HUES6 (cell line): ENCODE measurements around the gene STOML1.
A peak's percentile ranks its signal among the peaks of the same experiment; 100 is the strongest.

Experiments used
- H3K27ac ChIP-seq: 2 replicates; pipeline ENCODE4 v1.7.0; 2013; ENCODE audit warnings: low read depth, mild to moderate bottlenecking, low read length, inconsistent platforms
- H3K27me3 ChIP-seq: 2 replicates; pipeline ENCODE4 v1.6.1; 2013; ENCODE audit warnings: low read length; ENCODE audit not compliant: control insufficient read depth, insufficient read depth
- H3K36me3 ChIP-seq: 2 replicates; pipeline ENCODE4 v1.6.1; 2013; ENCODE audit warnings: low read length; ENCODE audit not compliant: control insufficient read depth, insufficient read depth
- H3K4me1 ChIP-seq: 2 replicates; pipeline ENCODE4 v1.6.1; 2013; ENCODE audit warnings: low read length; ENCODE audit not compliant: control insufficient read depth, insufficient read depth
- H3K4me3 ChIP-seq: 2 replicates; pipeline ENCODE4 v1.5.1; 2013; ENCODE audit warnings: low read depth, low read length
- H3K9ac ChIP-seq: one replicate; pipeline ENCODE4 v1.6.1; 2013; ENCODE audit warnings: mild to moderate bottlenecking, low read length
- H3K9me3 ChIP-seq: 2 replicates; pipeline ENCODE4 v1.6.1; 2013; ENCODE audit warnings: low read depth, low read length; ENCODE audit not compliant: control insufficient read depth, insufficient read depth

STOML1 gene

DNA sequence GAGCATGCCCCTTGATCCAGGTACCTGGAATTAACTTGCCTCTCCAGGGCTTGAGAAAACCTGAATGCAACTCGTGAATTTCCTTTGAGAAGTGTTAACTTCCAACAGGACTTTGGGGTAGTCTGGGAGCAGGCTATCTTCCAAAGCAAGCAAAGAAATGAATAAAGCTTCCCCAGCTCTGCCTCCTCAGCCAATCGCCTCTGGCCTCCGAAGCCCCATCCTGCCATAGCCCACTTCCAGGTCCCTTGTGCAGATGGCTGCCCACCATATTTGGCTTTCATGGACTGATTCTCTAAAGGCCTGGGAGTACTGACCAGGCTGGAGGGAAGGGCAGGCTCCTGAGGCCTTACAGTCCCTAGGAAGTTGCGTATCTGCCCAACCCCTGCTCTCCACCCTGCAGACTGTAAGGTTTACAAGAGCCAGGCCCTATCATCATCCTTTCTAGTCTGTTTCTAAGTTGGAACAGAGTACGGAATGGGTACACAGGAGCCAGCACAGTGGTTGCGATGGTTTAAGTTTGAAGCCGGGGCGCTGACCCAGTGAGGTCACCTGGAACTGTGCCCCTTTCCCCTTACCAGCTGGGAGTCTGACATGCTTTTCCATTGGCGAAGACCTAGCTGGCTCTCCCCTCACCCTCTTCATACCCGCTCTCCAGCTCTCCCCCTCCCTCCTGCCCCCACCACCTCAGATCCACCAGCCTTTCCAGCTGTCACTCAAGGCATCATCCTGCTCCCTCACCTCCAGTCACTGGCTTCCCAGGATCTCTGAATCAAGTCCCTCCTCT is 1.3 kb upstream of the STOML1 start:
- Histone ChIP-seq H3K4me3 (peak overlapping the region; percentile 92), H3K27ac (no peak overlapping the region), H3K9me3 (no peaks in the 10 kb centered on the region), H3K27me3 (no peaks in the 10 kb centered on the region), H3K4me1 (peaks cover 19% of the 10 kb centered on the region), H3K36me3 (peaks cover 8% of the 10 kb centered on the region), H3K9ac (no peak overlapping the region)

DNA sequence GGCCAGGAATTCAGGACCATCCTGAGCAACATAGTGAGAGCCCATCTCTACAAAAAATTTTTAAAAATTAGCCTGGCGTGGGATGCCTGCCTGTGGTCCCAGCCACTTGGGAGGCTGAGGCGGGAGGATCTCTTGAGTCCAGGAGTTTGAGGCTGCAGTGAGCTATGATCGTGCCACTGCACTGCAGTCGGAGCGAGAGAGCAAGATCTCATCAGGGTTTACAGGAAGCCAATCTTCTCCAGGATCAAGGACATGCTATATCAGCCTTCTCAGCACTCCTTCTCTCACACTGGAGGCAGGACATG is 451 bp upstream of the STOML1 start:
- H3K4me3 ChIP-seq: peak overlapping the region; percentile 23; the same call in 1 of the 2 replicates
- H3K36me3 ChIP-seq: no peaks in the 10 kb centered on the region
- H3K9ac ChIP-seq: no peak overlapping the region
- H3K9me3 ChIP-seq: no peaks in the 10 kb centered on the region
- H3K27ac ChIP-seq: no peak overlapping the region
- peaks cover 19% of the 10 kb centered on the region for H3K4me1 ChIP-seq
- H3K27me3 ChIP-seq: no peaks in the 10 kb centered on the region

DNA sequence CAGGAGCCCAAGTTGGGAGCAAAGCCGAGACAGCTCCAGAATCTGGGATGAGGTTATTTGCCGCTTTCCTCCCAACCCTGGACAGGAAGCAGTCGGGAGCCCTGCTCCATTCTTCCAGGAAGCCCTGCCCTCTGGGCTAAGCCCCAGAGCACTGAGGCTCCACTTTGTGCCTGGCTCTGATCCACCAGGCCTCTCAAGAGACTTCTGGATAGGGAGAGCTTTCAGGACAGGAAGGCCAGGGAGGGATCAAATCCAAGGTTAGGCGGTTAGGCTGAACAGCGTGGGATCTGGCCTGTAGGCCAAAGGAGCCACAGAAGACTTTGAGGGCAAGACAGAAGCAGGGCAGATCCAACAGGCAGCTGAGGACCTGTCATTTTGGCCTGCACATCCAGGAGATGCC is 835 bp downstream of the STOML1 start:
- H3K9me3 ChIP-seq: no peaks in the 10 kb centered on the region
- H3K27ac ChIP-seq: no peak overlapping the region
- H3K4me3 ChIP-seq: peak overlapping the region; percentile 66
- no peaks in the 10 kb centered on the region for H3K27me3 ChIP-seq
- H3K36me3 ChIP-seq: no peaks in the 10 kb centered on the region
- H3K4me1 ChIP-seq: peaks cover 17% of the 10 kb centered on the region
- H3K9ac ChIP-seq: peak overlapping the region; percentile 25

DNA sequence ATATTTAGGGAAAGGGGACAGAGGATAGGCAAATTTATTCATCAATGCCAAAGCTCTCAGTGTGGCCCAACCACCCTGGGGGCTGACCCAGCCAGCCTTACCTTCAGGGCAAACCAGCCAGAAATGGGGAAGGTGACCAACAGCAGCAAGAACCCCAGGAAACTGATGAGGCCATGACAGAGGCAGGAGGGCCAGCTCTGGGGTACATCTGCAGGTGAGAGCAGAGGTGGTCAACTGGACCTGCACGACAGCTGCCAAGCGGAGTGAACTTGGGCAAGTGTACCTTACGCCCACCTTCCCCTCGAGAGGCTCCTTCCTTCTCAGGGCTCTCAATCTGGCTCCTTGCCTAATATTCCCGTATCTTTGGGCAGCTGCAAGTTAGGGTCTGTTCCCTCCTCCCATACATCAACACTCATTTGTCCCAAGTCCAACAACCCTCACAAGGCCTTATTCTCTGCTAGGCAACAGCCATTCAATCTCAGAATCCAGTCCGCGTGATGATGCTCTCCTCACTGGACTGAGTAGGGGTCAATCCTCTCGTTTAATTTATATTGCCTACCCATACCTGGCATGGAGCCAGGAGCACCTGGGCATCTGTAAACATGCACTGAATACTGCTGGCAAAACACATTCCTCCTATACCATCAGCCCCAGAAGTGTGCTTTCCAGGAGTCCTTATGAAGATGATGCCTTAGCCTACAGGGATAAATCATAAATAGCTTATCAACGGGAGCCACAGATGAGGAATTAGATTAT is 1.7 kb downstream of the STOML1 start:
- Histone ChIP-seq H3K4me1 (peaks cover 15% of the 10 kb centered on the region), H3K9ac (no peak overlapping the region), H3K4me3 (no peak overlapping the region), H3K27ac (no peak overlapping the region), H3K9me3 (no peaks in the 10 kb centered on the region), H3K36me3 (no peaks in the 10 kb centered on the region), H3K27me3 (no peaks in the 10 kb centered on the region)

DNA sequence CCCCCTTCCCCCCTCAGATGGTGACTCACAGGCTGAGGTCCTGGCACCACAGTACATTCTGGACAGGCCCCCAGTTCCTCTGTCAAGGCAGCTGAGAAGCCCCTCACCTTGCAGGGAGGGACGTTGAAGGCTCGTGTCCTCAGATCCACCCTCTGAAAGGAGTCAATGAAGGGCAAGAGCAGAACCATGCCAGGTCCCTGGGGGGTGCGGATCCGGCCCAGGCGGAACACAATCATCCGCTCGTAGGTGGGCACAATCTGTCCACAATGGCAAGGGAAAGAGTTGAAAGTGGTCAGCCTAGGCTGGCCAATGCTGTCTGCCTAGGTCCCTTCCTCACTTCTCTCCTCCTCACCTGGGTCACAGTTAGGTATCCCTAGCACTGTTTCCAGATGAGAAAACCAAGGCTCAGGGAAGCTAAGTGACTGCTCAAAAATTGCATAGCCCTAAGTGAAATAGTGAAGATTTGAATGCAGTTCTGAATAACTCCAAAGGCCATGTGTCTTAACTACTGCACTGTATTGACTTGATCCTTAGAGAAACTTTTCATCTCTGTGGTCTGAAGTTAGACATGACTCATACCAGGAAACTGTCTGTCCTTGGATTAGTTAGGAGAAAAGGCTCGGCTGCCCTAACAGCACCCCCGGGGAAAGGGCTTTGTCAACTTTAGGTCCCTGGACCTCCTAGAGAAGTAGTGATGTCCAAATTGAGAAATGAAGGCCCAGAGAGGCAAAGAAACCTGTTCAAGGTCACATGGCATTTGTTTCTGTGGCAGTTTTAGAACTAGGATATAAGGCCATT is 2.9 kb downstream of the STOML1 start:
- Histone ChIP-seq H3K27me3 (no peaks in the 10 kb centered on the region), H3K9me3 (no peaks in the 10 kb centered on the region), H3K9ac (no peak overlapping the region), H3K27ac (no peak overlapping the region), H3K4me3 (no peak overlapping the region), H3K36me3 (no peaks in the 10 kb centered on the region), H3K4me1 (peaks cover 13% of the 10 kb centered on the region)

DNA sequence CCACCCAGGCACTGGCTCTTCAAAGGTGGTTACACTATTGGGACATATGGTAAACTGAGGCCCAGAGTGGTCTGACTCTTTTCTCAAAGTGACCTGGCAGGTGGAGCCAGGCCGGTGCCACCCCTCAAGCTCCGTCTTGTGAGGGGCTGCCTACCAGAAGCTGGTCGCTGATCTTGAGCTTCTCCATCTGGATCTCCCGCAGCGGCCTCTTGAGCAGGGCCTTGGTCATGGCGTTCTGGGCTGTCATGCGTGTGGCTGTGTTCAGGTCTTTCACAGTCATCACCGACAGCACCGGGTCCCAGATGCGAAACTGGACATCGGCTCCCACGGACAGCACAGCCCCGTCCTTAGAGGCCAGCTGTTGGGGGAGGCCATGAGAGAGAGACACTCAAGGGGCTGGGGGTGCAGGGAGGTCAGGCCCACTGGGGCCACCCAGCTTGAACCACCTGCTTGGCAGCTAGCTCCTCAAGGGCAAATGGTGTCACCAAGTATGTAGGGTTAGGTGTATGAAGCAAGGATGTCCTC is 3.6 kb downstream of the STOML1 start:
- Histone ChIP-seq H3K9me3 (no peaks in the 10 kb centered on the region), H3K9ac (no peak overlapping the region), H3K4me1 (peaks cover 8% of the 10 kb centered on the region), H3K4me3 (no peak overlapping the region), H3K36me3 (no peaks in the 10 kb centered on the region), H3K27ac (no peak overlapping the region), H3K27me3 (no peaks in the 10 kb centered on the region)

DNA sequence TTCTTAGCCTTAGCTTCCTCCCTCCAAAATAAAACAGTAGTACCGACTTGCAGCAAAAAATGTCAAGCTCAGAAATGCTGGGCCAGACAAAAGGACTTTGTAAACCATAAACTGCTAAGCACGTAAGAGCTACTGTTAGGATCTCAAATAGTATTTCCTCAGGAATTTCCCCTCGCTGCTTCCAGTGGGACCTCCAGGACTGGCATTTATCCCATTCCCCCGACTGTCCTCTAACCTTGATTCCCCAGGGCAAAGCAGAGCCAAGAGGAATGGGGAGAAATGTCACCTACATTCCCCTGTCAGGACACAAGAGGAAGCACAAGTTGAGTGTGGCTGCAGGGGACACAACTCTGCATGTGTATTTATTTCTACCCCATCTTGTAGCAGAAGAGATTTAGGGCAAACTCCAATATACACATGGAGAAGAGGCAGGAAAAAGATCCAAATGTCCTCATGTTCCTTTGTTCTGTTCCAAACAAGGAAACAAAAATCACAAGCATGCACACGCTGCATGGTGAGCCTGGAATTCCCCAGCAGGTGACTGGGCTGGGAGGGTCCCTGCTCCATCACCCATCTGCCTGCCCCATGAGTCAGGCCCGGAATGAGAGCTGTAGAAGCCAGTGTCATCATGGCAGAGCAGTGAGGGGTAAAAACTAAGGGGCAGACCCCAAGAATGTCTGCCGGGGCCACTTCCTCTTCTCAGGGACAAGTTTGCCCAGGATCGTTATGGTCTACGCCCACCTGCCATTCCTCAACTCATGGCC is 4.2 kb downstream of the STOML1 start:
- no peak overlapping the region for H3K4me3 ChIP-seq

DNA sequence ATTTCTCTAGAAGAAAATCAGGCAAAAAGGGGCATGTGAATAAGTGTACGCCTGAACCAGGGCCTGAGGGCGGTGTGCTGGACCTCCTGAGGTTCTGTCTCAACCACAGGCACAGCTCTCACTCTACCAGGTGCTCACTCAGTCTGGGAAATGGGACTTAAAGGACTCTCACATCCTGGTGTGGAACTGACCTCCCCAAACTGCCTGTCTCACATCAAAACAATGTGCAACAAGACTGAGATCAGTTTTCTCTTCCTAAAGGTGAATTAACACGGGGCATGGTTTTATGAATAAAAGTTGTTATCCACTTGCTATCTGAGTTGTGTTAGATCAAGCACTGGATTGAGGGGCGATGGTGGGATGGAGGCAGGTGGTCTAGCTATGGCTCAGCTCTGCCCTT is 4.8 kb downstream of the STOML1 start:
- H3K9ac ChIP-seq: no peak overlapping the region
- no peaks in the 10 kb centered on the region for H3K9me3 ChIP-seq
- H3K4me1 ChIP-seq: peaks cover 6% of the 10 kb centered on the region; the same call in 1 of the 2 replicates
- H3K27me3 ChIP-seq: no peaks in the 10 kb centered on the region
- no peak overlapping the region for H3K4me3 ChIP-seq
- H3K27ac ChIP-seq: no peak overlapping the region
- H3K36me3 ChIP-seq: no peaks in the 10 kb centered on the region

More for the DNA sequence above, 4.2 kb downstream of the STOML1 start:
- no peaks in the 10 kb centered on the region for H3K36me3 ChIP-seq
- H3K9ac ChIP-seq: no peak overlapping the region
- no peaks in the 10 kb centered on the region for H3K9me3 ChIP-seq
- H3K4me1 ChIP-seq: peaks cover 8% of the 10 kb centered on the region
- H3K27ac ChIP-seq: no peak overlapping the region
- H3K27me3 ChIP-seq: no peaks in the 10 kb centered on the region

DNA sequence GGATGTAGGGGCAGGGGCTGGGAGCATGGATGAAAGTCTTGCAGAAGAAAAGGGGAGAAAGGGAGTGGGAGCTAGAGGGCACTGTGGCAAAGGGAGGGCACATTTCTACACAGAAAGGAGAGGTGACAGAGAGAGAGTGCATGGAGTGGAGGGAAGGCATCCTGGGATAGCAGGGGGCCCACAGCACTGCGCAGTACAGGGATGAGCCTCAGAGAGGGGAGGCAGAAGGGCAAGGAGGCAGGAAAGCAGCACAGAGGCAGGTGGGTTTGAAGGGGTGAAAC is 5.4 kb downstream of the STOML1 start:
- Histone ChIP-seq H3K4me1 (peaks cover 6% of the 10 kb centered on the region; the same call in 1 of the 2 replicates), H3K27me3 (no peaks in the 10 kb centered on the region), H3K9ac (no peak overlapping the region), H3K36me3 (no peaks in the 10 kb centered on the region), H3K9me3 (no peaks in the 10 kb centered on the region), H3K27ac (no peak overlapping the region), H3K4me3 (no peak overlapping the region)

DNA sequence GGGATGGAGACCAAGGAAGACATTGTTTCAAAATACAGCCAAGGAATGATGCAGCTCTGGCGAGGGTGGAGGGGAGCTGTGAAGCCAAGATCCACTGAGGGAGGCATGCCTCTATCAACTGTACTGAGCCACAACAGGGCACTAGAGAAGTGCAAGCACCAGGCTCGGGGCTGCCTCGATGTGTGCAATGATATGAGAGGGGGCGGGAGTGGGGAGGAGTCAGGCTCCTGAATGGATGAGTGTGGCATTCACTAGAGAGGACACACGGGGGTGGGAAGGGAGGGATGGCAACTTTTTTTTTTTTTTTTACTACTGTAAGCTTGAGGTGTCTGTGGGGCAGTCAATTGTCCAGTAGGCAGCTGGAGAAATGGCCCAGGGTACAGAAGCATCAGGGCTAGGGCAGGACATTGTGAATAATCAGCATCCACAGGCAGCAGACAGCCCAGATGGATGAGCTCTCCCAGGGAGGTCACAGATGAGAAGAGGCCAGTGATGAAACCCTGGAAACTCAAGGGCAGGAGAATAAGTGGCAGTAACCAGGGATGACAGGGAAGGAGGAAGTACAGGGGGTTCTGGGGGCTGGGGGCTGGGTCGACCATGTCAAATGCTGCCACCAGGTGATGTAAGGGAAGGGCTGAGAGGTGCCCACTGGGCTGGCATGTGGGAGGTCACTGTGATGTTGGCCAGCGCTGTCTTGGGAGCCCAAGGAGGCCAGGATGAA is 5.9 kb downstream of the STOML1 start:
- Histone ChIP-seq H3K27me3 (no peaks in the 10 kb centered on the region), H3K9ac (no peak overlapping the region), H3K36me3 (no peaks in the 10 kb centered on the region), H3K4me3 (no peak overlapping the region), H3K4me1 (peaks cover 1% of the 10 kb centered on the region; the same call in 1 of the 2 replicates), H3K27ac (no peak overlapping the region), H3K9me3 (no peaks in the 10 kb centered on the region)
